ENCODE measurements around the gene N4BP3.

Gene N4BP3

GRCh38 chr5:178094345-178094744, 19.0 kb upstream of the N4BP3 start:
- H3K4me3 ChIP-seq (ENCODE audit: control insufficient read depth, low read depth, low read length) = no peak overlapping the region
- no peak for DNase-seq (ENCODE audit: low read depth)
- no peak for TF ChIP-seq CTCF (IDR thresholded peaks at IDR 0.05; ENCODE audit: control insufficient read depth, insufficient read depth, low read depth, low read length, missing control alignments)

GRCh38 chr5:178098685-178099084, 14.6 kb upstream of the N4BP3 start:
- no peak overlapping the region for H3K4me3 ChIP-seq (ENCODE audit: control insufficient read depth, low read depth, low read length)
- TF ChIP-seq CTCF (IDR thresholded peaks at IDR 0.05; ENCODE audit: control insufficient read depth, insufficient read depth, low read depth, low read length, missing control alignments) = no peak
- no peak for DNase-seq (ENCODE audit: low read depth)

- no peak overlapping the region for H3K4me3 ChIP-seq (ENCODE audit: control insufficient read depth, low read depth, low read length)
- no peak for DNase-seq (ENCODE audit: low read depth)
- no peak for TF ChIP-seq CTCF (IDR thresholded peaks at IDR 0.05; ENCODE audit: control insufficient read depth, insufficient read depth, low read depth, low read length, missing control alignments)
Measured at GRCh38 chr5:178103612-178104011, 9.7 kb upstream of the N4BP3 start.

GRCh38 chr5:178104492-178104891, 8.8 kb upstream of the N4BP3 start:
- no peak for DNase-seq (ENCODE audit: low read depth)
- TF ChIP-seq CTCF (IDR thresholded peaks at IDR 0.05; ENCODE audit: control insufficient read depth, insufficient read depth, low read depth, low read length, missing control alignments) = no peak
- no peak overlapping the region for H3K4me3 ChIP-seq (ENCODE audit: control insufficient read depth, low read depth, low read length)

GRCh38 chr5:178106086-178106485, 7.2 kb upstream of the N4BP3 start:
- TF ChIP-seq CTCF (IDR thresholded peaks at IDR 0.05; ENCODE audit: control insufficient read depth, insufficient read depth, low read depth, low read length, missing control alignments) = no peak
- H3K4me3 ChIP-seq (ENCODE audit: control insufficient read depth, low read depth, low read length) = no peak overlapping the region
- DNase-seq (ENCODE audit: low read depth) = no peak

- DNase-seq (ENCODE audit: low read depth) = no peak
- TF ChIP-seq CTCF (IDR thresholded peaks at IDR 0.05; ENCODE audit: control insufficient read depth, insufficient read depth, low read depth, low read length, missing control alignments) = no peak
- H3K4me3 ChIP-seq (ENCODE audit: control insufficient read depth, low read depth, low read length) = no peak overlapping the region
Measured at GRCh38 chr5:178106556-178107239, 6.6 kb upstream of the N4BP3 start.
